Stimulated activated CD4-positive, alpha-beta T cell treated with anti-CD3 and anti-CD28 coated beads, Interleukin-4, amount 100 ng/mL, for 48 hours (primary cell): ENCODE measurements around the gene NFATC1.
"Not testable (repeated sequence)": the region's sequence is repeated elsewhere in the genome, so short reads cannot be mapped to it uniquely, and the experiment has no call there.

ENCODE experiments used
- DNase-seq, 2 donors: peaks; one replicate each; pipeline ENCODE4 v3.0.0-alpha.2; 2020; ENCODE audit warnings: low read depth in 2 of 2

NFATC1 gene

GRCh38 chr18:79476031-79476917 lies 80.5 kb downstream of the NFATC1 start:
- DNase-seq, result no peak

- DNase-seq, result no peak
Measured at GRCh38 chr18:79476918-79477571, 81.3 kb downstream of the NFATC1 start.

DNA sequence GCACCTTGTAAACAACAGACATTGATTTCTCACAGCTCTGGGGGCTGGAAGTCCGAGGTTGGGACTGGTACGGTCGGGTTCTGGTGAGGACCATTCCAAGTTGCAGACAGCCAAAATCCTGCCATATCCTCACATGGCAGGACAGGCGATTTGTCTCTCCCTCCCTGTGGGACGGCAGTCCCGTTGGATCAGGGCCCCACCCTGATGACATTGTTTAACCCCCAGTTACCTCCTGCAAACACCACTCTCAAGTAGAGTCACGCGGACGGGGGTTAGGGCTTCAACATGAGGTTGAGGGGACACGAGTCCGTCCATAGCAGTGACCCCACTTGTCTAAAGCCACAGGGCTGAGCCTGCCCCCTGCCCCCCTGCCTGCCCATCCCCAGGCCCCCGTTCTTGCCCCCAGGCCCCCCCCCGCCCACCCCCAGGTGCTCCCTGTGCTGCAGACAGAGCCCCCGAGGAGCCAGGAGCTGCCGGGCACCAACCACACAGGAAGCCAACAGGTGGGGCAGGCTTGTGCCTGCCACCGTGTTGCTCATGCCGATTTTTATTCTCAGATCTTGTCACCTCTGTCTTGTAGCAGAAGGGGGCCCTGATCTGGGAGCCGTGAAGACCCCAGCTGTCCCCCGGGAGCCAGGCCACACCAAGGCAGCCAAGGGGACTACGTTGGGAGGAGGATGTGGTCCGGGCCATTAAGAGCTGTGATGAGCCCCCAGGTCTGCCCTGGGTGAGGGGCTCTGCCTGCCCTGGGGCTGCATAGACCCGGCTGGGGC lies 82.2 kb downstream of the NFATC1 start:
- no peak for DNase-seq

DNA sequence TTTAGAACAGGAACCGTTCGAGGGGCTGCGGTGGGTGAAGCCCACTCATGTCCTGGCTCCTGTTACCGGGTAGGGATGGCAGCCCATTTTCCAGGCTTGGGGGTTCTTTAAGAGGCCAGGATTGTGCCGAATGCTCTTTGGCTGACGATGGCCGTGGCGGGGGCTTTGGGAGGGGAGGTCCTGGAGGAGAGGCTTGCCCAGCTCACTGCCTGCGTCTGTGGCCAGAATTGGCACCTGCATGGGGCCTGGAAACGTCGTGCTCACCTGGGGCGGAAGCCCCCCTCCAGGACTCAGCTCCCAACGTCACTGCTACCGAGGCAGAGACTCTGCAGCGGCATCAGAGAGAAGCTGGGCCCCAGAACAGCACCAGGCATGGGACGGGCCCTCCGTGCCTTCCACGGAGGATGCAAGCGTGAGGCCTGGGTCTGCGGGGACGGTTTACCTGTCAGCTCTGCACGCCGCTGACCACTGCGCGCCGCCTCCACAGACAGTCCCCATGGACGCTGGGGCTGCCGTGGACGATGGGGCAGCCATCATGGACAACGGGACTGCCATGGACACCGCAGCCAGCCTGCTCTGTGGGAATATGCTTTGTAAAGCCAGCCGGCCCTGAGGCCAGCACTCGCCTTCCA lies 82.9 kb downstream of the NFATC1 start:
- DNase-seq, result no peak

- no peak for DNase-seq
Measured at GRCh38 chr18:79479116-79479760, 83.5 kb downstream of the NFATC1 start.

- DNase-seq, result no peak
Measured at GRCh38 chr18:79479761-79480161, 84.0 kb downstream of the NFATC1 start.

- DNase-seq, result no peak
Measured at GRCh38 chr18:79480171-79481045, 84.7 kb downstream of the NFATC1 start.

DNA sequence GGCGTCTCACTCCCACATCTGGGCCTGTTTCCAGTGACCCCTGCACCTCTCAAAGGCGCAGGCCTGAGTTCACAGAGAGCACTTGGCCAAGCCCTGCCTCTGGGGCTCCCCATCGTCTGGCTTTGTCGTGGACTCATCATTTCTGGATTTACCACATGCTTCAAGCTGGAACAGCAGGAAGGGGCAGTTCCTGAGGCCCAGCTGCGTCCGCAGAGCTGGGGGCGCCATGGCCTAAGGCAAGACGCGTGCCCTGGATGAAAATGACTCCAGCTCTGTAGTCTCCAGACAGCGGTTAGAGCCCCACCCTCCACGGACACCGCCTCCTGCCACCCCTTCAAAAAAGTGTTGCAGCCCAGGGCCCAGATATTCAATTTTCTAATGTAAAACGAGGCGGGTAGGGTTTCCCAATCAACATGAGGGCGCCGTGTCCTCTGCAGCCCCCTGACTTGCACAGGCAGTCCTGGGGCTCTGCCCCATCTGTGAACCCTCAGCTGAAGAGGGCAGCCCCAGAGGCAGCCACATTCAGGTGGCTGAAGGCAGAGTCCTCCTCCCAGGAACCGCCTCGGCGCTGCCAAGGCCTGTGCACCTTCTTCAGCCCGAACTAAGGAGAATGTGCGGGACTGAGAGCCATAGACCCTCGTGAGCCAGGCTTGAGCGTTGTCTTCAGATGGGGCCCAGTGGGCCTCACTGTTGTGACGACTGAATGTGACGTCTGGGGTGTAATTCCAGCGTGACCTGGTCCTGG lies 85.5 kb downstream of the NFATC1 start:
- DNase-seq, result no peak

GRCh38 chr18:79483393-79483792 lies 87.7 kb downstream of the NFATC1 start:
- not testable (repeated sequence) for DNase-seq

DNA sequence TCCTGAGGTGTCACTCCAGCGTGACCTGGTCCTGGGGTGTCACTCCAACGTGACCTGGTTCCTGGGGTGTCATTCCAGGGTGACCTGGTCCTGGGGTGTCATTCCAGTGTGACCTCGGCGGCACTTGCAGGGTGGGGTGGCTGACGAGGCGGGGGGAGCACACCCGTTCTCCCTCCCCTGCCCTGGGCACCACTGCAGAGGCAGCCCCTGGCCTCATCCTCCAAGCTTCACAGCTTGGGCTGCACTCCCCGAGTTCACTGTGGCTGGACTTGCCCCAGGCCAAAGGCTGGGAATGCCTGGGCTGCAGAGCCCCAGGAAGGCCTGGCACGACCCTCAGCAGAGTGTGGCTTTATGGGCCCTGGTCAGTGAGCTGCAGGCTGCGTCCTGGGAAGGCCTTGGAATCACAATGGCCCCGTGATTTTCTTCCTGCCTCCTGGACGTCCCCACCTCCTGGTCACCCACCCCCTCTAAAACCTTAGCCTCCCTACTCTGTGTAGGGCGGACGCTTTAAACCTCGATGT lies 88.3 kb downstream of the NFATC1 start:
- DNase-seq, result no peak

DNA sequence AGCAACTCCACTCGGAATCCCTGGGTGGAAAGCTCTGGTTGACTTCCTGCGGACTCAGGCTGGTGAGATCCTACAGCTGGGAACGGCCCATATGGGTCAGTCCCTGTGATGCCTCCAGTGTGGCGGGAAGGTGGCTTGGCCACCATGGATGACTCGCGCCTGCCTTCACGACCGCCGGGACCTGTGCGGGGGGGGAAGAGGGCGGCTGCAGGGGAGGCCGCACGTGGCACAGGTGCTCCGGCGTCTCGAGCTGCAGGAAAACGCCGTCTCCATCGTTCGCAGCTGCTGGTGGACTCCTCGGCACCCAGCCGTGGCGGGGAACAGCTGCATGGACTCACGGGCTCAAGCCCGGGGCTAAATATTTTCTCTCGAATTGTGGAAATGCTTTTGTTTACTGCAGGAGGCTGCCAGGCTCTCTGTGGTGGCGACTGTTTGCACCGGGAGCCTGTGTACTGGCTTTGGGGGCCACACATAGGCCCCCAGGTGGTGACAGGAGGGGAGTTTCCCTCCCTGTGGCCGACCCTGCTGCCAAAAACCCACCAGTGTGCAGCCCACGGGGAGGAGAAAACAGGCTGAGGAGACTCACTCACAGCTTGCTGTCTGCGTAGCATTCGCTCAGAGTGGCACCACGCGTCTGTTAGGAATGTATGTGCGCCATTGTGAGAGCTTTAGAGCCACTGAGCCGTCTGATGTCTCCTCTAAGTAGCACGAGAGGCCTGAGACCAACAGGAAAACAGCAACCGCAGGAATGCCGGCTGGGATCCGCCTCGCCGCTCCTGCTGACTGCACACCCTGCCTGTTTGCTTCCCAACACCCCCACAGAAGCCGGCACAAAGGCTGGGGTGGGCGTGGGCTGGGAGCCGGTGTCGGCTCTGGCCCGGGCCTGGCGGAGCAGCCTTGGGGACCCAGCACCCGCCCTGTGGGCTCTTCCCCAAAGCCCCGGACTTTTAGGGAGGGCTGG lies 89.2 kb downstream of the NFATC1 start:
- no peak for DNase-seq

DNA sequence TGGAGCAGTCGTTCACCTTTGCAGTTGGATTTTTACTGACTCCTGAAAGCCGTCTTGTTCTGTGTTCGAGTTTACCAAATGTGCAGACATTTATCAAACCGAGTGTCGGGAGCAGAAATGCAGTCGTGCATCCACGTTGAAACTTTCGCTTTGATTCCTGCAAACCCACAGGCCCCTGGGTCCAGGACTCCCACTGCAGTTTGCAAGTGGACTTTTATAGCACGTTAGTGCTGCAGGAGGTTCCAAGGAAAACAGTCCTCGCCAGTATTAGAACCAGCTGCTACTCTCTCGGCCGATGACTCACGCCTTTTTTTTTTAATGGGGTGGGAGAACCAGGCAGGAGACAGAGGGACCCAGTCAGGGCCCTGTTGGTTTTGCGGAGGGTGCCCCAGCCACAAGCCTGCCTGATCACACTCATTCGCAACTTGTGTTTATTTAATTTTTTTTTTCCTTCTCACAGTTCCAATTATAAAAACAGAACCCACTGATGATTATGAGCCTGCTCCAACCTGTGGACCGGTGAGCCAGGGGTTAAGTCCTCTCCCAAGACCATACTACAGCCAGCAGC lies 90.1 kb downstream of the NFATC1 start:
- DNase-seq, result no peak

DNA sequence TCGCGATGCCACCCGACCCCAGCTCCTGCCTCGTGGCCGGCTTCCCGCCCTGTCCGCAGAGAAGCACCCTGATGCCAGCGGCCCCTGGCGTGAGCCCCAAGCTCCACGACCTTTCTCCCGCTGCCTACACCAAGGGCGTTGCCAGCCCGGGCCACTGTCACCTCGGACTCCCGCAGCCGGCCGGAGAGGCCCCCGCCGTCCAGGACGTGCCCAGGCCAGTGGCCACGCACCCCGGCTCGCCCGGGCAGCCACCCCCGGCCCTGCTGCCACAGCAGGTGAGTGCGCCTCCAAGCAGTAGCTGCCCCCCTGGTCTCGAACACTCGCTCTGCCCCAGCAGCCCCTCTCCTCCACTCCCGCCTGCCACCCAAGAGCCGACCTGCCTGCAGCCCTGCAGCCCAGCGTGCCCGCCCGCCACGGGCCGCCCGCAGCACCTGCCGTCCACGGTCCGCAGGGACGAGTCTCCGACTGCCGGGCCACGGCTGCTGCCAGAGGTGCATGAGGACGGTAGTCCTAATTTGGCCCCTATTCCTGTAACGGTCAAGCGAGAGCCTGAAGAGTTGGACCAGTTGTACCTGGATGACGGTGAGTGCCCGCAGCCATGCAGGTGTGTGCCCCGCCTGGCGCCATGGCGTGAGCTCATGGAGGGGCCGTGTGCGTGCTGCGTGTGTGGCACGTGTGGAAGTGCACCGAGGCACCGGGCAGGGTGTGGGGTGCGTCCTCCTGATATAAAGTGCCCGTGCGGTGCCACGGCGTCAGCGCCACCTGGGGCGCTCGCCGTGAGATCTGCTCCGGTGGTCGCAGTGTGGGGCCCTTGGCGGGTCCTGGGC lies 90.8 kb downstream of the NFATC1 start:
- no peak for DNase-seq

DNA sequence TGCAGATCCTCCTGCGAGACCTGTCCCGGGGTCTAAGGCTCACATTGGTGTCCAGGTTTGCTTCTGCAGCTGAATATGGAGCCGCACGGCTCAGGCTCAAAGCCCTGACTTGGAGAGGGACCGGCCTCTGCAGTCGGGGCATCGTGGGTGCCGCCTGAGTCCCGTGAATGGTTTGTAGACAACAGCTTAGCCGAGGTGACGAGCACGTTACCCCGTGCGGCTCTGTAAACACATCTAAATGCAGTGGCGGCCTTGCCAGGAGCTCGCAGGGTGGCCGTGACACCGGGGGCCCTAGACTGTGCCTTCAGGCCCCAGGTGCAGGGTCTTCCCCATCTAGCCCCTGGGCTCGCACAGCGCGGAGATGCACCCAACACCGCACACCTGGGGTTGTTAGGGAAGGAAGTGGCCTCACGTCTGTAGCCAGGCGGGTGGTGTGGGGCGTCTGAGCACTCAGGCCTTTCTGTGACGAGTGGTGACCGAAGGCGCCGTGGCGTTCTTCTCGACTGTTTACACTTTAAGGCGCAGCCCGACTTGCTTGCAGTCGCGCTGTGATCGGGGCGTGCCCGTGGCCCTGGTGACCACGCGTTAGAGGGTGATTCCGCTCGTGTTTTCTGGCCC lies 91.6 kb downstream of the NFATC1 start:
- DNase-seq, result no peak

GRCh38 chr18:79487801-79488201 lies 92.1 kb downstream of the NFATC1 start:
- no peak for DNase-seq

DNA sequence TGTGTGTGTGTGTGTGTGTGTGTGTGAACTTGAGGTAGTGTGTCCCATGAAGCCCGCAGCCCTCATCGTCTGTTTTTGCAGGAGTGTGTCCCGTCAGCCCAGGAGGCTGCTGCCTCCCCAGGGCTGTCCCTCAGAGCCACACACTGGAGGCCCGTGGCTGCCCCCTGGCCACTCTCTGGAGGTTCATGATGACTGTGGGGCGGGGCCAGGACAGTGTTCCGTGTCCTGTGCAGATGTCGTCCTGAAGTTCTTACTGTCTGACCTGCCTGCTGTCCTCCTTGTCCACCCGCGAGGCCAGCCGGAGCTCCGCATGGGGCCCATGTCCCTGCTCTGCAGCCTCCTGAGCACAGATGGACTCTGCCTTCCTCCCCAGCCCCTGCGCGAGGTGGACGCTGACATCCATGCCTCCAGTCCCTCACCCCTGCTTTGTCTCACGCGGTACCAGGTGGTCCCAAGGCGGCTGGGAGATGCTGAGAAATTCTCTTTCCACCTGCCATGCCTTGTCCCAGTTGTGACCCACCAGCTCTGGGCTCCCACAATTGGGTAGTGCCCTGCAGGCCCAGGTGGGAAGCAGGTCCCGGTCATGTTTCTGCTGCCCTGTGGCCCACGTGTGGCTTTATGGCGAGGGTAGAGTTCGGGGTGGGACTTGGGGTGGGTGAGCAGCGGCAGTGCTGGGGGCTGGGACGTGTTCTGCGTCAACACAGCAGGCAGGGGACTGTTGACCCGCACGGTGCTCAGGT lies 92.8 kb downstream of the NFATC1 start:
- DNase-seq, result no peak
